Measurements from ENCODE around the gene FGFRL1. TPM values are rescaled to one million over a fixed set of nuclear protein-coding genes. Genes with fewer than 3 reads are reported as not detected.
"Not testable (repeated sequence)": the region's sequence is repeated elsewhere in the genome, so short reads cannot be mapped to it uniquely, and the experiment has no call there.

Gene FGFRL1
- total RNA-seq, 1 donor from 2014 or later = 16.9 TPM

DNA sequence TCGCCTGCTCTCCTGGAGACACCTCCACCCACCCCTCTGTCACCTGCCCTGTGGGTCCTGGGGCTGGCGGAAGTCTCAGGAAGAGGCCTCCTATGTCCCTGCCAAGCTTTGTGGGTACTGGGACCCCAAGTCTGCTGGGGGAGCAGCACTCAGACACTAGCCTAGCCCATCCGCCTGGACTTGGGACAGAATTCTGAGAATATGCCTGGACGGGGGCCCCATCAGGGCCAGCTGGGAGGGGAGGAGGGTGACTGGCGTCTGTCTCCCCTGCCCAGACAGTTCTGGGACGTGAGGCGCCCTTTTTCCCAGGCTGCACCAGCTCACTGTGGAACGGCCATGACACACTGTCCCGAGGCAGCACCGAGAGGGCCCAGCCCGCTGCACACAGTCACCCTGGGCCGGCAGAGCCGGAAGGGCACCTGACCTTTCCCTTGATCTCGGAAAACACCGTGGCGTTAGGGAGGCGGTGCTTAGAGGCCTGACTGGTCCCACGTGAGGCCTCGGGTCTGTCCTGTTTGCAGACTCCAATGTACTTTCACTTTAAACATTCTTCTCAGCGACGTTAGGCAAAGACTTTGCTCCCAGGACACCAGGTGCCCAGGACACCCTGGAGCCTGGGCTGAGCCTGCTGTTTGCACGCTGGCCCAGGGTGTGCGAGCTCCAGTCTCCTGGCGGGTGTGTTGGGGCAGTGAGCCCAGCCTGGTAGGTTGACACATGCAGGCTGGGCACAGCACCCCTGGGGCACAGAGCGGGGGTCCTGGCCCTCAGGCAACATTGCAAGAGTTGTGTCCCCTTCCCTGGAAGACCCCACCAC lies 18.9 kb upstream of the FGFRL1 start:
- DNase-seq (ENCODE audit: low read depth in 2 of 2) = peak; percentile 90 to 96

DNA sequence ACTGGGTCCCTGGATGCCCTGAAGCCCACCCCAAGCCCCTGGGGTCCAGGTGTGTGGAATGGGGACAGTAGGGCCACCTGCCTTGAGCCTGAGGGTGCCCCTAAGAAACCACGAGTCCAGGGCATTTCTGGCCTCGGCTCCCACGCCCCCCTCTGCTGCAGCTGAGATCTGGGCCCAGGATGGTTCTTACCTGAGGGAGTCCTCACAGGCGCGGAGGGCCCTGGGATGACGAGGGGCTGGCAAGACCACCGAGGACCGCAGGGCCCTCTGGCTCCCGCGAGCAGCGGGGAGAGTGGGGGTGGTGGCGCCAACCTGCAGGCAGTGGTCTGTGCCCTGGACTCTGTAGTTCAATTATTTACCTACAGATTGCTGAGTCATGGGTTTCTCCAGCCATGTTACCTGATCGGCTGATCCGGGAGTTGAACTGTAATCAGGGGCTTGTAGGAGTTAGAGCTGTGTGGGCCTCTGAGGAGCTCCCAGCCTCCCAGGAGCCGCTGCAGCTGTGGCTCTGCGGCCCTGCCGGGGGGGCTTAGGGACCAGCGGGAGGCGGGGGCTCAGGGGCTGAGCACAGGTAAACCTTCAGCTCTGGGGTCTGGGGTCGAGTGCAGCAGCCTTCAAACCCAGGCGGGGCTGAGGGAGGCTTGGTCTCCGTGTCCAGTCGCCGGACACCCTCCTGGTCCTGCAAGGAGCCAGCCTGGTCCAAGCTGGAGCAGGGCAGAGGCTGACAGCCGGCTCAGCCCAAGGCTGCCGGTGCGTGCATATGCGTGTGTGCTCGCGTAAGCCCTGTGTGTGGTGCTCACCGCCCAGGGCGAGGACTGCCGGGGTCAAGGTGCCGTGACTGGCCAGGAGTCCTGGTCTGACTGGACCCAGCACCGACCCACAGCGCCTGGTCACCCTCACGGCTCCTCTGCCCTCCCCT lies 18.1 kb upstream of the FGFRL1 start, which contains the start of gene SLC26A1:
Gene SLC26A1, minus strand, starts transcription at position 294 of the 919 bp plus-strand sequence. CDS start 1,701 bp downstream, outside the sequence.
- no peak for DNase-seq (ENCODE audit: low read depth in 2 of 2)

DNA sequence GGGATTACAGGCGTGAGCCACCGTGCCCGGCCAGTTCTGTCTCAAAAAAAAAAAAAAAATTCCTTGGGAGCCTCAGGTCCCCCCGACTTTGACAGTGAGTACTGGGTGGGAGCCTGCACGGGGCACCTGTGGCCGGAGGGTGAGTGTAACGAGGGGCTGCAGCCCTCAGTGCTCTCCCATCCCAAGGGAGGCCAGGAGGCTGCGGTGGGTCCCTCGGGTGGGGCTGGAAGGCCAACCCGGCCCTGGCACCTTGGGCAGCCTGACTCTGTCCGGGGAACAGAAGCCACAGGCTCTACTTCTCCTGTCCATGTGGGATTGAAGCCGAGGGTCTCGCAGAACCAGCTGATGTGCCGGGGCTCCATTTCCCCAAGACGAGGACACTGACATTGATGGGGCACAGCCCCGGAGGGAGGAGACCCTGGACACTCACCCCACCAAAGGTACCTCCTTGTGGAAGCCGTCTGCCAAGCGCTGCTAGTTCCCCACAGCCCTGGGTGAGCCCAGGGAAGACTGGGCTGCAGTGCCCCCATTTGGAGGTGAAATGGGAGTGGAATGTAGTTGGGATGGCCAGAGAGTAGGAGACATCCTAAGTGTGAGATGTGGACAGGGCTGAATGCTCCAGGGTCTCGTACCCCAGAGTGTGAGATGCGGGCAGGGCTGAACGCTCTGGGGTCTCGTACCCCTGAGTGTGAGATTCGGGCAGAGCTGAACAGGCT lies 16.0 kb upstream of the FGFRL1 start:
- DNase-seq (ENCODE audit: low read depth in 2 of 2) = no peak

DNA sequence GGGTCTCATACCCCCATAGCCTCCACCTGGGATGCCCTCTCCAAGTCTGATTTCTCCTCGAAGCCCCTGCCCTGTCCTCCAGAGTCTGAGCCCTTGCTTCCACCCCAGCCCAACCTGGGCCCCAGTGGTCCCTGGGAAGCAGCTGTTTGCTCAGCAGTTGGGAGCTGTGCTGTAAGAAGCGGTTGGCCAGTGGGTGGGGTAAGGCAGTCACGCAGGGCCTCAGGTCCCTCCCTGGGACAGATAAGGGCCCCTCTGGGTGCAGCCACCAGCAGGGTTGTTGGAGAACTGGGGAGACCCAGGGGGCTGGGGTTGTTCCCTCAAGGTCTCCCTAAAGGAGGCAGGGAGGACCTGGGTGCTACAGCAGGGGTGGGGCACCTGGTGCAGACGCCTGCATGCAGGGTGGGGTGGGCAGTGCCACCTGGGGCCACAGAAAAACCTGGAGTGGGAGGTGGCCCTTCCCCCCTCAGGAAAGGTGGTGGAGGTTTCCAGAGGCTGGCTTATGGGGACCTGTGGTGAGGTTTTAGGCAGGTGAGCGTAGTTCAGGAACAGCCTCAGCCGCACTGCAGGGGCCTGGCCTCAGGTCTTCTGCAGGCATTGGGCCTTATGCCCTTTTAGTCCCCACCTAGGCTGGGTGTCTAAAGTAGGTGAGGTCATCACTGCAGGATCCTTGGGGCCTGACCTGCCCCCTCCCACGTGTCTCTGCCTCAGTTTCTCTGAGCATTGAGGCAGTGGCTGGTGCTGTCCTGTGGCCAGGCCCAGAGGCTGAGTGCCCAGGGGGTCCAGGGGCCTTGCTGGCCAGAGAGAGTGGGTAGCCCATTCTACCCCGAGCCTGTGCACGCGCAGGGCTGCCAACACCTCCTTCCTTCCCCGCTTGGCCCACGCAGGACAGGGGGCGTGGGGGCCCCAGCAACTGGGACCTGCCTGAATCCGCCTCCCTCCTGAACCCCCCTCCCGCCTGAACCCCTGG lies 15.1 kb upstream of the FGFRL1 start:
- no peak for DNase-seq (ENCODE audit: low read depth in 2 of 2)

DNA sequence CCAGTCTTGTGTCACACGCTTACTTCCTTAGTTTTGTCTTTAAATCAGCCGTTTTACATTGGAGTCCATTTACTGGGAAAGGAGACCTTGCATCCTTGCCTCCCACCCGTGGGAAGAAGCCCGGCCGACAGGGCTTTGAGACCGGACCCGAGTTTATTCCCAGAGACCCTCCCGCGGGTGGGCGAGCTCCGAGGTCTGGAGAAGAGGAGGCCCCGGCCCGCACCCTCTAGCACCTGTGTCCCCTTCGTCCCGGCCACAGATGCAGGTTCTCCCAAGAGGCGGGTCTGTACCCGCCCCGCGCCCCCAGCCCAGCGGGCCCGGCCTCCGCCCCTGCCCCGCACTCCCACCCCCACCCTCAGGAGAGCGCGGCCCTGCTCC lies 14.4 kb upstream of the FGFRL1 start:
- no peak for DNase-seq (ENCODE audit: low read depth in 2 of 2)

DNA sequence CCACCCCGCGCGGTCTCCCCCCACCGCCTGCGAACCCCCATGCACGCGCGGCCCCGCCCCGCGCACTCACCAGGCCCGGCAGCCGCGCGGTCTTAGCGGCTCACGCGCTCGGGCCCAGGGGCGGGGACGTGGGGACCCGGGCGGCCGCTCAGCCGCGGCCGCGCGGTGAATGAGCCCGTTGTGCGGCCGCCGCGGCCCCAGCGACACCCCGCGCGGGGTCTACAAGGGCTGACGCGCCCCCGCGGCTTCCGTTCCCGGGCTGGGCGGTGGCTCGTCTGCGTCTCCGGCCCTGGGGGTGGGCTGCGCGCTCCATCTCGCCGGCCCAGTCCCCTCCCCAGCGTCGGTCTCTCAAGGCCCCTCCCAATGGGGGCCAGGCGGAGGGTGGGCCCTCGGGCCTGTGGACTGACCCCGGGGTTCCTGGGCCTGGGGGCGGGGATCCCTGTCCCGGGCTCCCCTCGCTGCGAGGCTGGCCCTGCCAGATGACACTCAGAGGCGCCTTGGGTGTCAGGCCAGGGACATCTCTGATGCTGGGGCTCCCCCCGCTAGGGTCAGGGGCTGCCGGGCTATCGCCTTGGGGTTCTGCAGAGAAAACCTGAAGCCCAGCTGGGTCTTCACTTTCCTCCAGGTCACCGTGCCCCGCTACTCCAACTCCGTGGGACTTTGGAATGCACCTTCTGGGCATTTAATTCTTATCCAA lies 13.9 kb upstream of the FGFRL1 start:
- peak in 1 of 2 donors; percentile 46 for DNase-seq (ENCODE audit: low read depth in 2 of 2)

DNA sequence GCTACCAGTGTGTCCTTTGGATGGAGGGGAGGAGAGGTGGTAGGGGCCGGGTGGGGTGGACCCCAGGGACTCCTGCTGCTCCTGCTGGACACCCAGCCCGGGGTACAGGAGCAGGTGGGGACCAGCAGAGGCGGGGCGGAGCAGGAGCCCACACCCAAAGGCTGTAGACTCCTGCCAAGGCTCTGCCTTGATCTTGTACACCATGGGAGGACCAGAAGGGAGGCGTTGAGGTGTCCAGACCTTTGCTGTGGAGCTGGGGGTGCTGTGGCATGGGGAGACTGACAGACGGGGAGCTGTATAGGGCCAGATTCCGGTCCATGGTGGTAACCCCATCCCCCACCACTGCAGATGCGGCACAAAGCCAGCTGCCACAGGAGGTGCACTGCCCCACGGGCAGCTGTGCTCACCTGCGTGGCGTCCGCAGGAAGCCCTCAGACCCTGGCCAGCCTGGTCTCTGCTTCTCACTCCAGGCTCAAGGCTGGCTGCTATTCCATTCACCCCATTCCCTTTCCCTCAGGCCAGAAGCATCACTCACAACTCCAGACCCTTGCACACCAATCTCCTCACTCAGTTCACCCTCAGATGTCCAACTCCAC lies 13.2 kb upstream of the FGFRL1 start:
- DNase-seq (ENCODE audit: low read depth in 2 of 2) = no peak

DNA sequence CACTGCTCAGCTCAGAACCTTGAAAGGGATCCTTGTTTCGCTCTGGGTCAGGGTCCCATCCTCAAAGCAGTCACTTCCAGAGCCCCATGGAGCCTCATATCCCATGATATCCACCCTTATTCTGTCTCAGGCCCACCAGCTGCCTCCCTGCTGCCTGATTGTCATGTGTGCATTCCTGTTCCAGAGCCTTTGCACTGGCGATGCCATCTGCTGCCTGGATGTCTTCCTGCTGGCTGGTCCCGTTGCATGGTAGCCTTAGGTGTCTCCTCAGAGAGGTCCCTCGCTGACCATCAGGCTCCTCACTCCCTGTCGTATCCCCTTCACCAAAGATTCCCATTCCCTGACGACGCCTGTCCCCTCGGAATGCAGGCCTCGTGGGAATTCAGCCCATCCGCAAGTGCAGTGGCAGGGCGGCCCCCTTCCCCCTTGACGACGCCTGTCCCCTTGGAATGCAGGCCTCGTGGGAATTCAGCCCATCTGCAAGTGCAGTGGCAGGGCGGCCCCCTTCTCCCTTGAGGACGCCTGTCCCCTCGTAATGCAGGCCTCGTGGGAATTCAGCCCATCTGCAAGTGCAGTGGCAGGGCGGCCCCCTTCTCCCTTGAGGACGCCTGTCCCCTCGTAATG lies 12.1 kb upstream of the FGFRL1 start:
- DNase-seq (ENCODE audit: low read depth in 2 of 2) = not testable (repeated sequence)

DNA sequence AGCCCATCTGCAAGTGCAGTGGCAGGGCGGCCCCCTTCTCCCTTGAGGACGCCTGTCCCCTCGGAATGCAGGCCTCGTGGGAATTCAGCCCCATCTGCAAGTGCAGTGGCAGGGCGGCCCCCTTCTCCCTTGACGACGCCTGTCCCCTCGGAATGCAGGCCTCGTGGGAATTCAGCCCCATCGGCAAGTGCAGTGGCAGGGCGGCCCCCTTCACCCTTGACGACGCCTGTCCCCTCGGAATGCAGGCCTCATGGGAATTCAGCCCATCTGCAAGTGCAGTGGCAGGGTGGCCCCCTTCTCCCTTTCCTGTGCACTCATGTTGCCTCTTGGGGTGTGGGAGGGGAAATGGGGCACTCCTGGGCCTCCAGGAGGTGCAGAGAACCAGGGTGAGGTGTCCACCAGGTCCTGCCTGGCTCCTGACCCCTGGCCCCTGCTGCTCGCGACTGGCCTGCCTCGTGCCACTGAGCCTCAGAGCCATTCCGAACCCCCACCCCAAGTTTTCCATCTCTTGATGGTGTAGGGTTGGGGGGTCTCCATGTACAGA lies 11.5 kb upstream of the FGFRL1 start:
- no peak for DNase-seq (ENCODE audit: low read depth in 2 of 2)

DNA sequence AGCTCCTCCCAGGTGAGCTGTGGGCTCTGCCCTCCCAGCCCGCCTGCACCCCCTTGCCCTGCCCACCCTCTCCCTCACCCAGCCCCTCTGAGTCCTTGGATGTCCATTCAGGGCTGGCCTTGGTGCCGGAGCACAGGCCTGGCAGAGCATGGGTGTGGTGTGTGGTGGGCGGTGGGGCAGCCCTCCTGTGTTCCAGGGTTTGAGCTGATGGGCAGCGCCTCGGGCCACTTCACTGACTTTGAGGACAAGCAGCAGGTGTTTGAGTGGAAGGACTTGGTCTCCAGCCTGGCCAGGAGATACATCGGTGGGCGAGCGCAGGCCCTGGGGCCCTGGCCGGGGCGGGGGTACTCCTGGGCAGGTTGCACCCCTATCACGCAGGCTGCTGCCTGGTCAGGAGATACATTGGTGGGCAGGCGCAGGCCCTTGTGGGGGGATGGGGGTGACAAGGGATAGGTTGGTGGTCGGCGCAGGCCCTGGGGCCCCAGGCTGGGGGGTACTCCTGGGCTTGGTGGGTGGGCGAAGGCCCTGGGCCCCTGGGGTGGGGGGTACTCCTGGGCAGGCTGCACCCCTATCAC lies 10.7 kb upstream of the FGFRL1 start:
- DNase-seq (ENCODE audit: low read depth in 2 of 2) = no peak

DNA sequence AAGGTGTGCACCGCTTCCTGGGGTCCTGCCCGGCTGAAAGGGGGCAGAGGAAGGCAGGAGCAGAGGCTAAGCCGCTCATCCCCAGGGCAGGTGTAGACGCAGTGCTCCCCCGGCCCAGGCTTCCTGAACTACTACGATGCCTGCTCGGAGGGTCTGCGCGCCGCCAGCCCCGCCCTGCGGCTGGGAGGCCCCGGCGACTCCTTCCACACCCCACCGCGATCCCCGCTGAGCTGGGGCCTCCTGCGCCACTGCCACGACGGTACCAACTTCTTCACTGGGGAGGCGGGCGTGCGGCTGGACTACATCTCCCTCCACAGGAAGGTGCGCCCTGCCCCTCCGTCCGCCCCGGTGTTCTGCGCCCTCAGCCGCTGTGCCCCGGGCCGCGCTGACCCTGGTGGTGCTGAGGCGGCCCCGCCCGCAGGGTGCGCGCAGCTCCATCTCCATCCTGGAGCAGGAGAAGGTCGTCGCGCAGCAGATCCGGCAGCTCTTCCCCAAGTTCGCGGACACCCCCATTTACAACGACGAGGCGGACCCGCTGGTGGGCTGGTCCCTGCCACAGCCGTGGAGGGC lies 9.8 kb upstream of the FGFRL1 start:
- no peak for DNase-seq (ENCODE audit: low read depth in 2 of 2)

DNA sequence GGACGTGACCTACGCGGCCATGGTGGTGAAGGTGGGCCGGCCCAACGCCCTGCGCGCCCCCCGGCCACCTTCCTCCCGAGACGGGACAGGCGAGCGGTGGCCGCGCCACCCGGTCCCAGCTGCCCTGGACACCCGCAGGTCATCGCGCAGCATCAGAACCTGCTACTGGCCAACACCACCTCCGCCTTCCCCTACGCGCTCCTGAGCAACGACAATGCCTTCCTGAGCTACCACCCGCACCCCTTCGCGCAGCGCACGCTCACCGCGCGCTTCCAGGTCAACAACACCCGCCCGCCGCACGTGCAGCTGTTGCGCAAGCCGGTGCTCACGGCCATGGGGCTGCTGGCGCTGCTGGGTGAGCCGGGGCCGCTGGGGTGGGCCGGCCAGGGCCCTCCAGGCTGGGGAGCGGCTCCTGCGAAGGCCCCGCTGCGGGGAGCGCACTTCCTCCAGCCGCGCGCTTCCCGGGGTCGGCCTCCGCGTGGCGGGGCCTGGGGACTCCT lies 9.2 kb upstream of the FGFRL1 start:
- peak; percentile 29 to 75 for DNase-seq (ENCODE audit: low read depth in 2 of 2)

DNA sequence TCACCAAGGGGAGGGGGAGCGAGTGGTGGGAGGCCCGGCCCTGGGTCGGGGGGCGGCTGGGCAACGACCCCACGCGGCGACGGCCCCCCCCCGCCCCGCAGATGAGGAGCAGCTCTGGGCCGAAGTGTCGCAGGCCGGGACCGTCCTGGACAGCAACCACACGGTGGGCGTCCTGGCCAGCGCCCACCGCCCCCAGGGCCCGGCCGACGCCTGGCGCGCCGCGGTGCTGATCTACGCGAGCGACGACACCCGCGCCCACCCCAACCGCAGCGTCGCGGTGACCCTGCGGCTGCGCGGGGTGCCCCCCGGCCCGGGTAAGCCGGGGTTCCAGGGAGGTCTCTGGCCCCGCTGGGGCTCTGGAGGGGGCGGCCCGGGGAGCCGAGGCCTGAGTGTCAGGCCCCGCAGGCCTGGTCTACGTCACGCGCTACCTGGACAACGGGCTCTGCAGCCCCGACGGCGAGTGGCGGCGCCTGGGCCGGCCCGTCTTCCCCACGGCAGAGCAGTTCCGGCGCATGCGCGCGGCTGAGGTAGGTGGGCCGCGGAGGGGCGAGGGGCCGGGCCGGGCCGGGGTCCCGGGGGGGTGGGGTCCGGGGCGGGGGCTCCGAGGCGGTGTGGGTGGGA lies 8.7 kb upstream of the FGFRL1 start:
- DNase-seq (ENCODE audit: low read depth in 2 of 2) = no peak

DNA sequence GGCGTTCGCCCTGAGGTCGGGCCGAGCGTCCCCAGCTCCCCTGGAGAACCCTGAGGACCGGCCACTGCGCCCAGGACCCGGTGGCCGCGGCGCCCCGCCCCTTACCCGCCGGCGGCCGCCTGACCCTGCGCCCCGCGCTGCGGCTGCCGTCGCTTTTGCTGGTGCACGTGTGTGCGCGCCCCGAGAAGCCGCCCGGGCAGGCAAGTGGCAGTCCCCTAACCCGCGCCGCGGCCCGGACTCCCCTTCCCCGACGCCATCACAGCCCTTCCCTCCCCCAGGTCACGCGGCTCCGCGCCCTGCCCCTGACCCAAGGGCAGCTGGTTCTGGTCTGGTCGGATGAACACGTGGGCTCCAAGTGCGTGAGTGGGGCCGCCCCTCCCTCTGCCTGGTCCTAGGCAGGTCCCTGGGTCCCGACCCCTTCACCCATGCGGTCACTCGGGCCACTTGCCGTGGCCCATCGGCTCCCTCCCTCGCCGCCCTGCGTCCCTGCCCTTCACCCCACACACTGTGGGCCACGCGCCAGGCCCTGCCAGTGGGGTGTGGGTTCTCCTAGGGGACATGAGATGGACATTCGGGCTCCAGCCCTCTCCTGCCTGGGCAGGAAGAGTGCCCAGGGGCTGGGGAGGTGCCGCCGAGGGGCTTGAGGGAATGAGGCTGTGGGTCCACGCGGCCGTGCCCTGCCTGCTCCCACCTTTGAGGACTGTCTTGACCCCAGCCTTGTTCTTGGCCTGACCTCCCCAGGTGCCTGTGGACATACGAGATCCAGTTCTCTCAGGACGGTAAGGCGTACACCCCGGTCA lies 8.0 kb upstream of the FGFRL1 start:
- DNase-seq (ENCODE audit: low read depth in 2 of 2) = no peak

DNA sequence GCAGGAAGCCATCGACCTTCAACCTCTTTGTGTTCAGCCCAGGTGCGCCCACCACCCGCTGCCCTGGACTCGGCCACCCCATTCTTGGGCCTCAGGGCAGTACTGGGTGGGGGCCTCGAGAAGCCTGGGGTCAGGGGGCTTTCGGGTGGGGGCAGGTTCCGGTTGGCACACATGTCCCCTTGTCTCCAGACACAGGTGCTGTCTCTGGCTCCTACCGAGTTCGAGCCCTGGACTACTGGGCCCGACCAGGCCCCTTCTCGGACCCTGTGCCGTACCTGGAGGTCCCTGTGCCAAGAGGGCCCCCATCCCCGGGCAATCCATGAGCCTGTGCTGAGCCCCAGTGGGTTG lies 7.4 kb upstream of the FGFRL1 start:
- DNase-seq (ENCODE audit: low read depth in 2 of 2) = no peak

DNA sequence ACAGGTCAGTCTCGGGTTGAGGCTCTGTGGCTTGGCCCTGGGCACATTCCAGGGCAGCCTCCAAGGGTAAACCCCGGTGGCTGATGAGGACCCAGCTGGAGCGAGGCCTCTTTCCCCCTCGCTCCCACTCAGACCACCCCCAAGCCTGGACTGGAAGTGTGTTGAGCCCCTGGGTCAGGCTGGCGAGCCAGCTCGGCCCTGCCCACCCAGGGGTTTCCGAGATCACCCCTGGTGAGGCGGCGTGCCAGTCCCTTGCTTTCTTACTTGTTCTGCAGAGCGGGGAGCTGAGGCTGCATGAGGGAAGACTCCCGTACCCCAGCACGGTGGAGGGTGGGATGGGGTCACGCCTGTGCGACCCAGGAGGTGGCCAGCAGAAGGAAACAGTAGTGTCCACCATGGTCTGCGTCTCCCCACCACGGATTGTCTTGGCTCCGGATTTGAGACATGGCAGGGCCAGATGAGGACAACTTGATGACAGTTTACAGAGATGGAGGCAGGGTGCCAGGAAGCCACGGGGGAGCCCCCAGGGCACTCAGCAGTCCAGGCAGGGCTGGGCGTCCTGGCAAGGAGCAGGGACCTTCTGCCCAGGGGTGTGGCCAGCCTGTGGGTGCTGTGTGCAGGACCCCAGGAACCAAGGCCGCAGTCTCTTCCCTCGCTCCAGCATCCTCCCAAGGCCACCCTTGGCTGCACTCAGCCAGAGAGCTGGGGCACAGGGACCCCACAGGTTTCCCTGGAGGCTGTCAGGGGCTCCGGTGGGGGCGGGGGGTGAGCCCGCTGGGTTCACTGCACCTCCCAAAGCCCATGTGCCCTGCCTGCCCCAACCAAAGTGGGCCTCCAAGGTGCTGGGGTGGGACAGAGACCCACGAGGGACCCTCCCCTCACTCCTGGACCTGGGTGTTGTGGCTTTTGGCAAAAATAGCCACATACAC lies 6.6 kb upstream of the FGFRL1 start:
- DNase-seq (ENCODE audit: low read depth in 2 of 2) = no peak

Measured in lung microvascular endothelial cell (primary cell).